Choroid plexus epithelial cell (primary cell): ENCODE results near the gene CDC37L1.

ENCODE experiments used
- DNase-seq: peaks from one replicate; pipeline ENCODE4 v3.0.0-alpha.2; 2010; ENCODE audit warnings: low read depth
- H3K4me3 ChIP-seq: 2 replicates; pipeline ENCODE4 v1.5.1; 2011; ENCODE audit warnings: low read depth, mild to moderate bottlenecking, control low read depth, low read length, moderate library complexity
- CTCF ChIP-seq: conservative IDR thresholded peaks from 2 replicates; pipeline ENCODE4 v1.5.1; 2011; ENCODE audit warnings: low read depth, mild to moderate bottlenecking, control low read depth, inconsistent platforms, low read length, moderate library complexity

CDC37L1 gene

GRCh38 chr9:4721736-4722135 lies 42.4 kb downstream of the CDC37L1 start:
- no peak overlapping the region for H3K4me3 ChIP-seq
- TF ChIP-seq CTCF, result no peak

GRCh38 chr9:4725706-4726442 lies 46.5 kb downstream of the CDC37L1 start:
- TF ChIP-seq CTCF, result no peak
- H3K4me3 ChIP-seq, result no peak overlapping the region
- DNase-seq, result no peak

More at GRCh38 chr9:4721736-4722135, 42.4 kb downstream of the CDC37L1 start:
- no peak for DNase-seq

- TF ChIP-seq CTCF, result no peak
- DNase-seq, result no peak
- no peak overlapping the region for H3K4me3 ChIP-seq
These were observed 48.2 kb downstream of the CDC37L1 start for GRCh38 chr9:4727593-4727992.

GRCh38 chr9:4732890-4733289 lies 53.5 kb downstream of the CDC37L1 start:
- no peak overlapping the region for H3K4me3 ChIP-seq
- DNase-seq, result no peak
- no peak for TF ChIP-seq CTCF

GRCh38 chr9:4734150-4734549 lies 54.8 kb downstream of the CDC37L1 start:
- no peak for DNase-seq
- no peak for TF ChIP-seq CTCF
- no peak overlapping the region for H3K4me3 ChIP-seq

GRCh38 chr9:4738866-4739586 lies 59.7 kb downstream of the CDC37L1 start:
- TF ChIP-seq CTCF, result no peak
- peak; percentile 15 for DNase-seq
- H3K4me3 ChIP-seq, result peak overlapping the region; percentile 84
